H1 (cell line): ENCODE measurements around the gene DCLK1. TPM values are rescaled to one million over a fixed set of nuclear protein-coding genes. Genes with fewer than 3 reads are reported as not detected.

Experiments
- CHD2 ChIP-seq: IDR thresholded peaks from 2 replicates; pipeline ENCODE4 v1.6.1; 2012; ENCODE audit warnings: low read length, improper control_type of control experiment
- KDM1A ChIP-seq: fragments of 200-600, 300-600 bp; sonication (generic); IDR thresholded peaks from 2 replicates; pipeline ENCODE4 v1.7.1; 2016; ENCODE audit warnings: mild to moderate bottlenecking, low read length, borderline replicate concordance
- SIN3A ChIP-seq, 2 experiments: IDR thresholded peaks in 1 of 2; conservative IDR thresholded peaks in 1 of 2; 2 replicates each; pipeline ENCODE4 v1.6.1; 2011 to 2012; ENCODE audit warnings: low read length in 2 of 2, improper control_type of control experiment in 1 of 2, low read depth in 1 of 2, mild to moderate bottlenecking in 1 of 2
- polyA plus RNA-seq, 7 experiments: library from polyadenylated mRNA; depleted of rRNA in 3 of 7; stranded (reverse) in 5 of 7; unstranded in 2 of 7; fragments of >200 nt in 5 of 7; fragments of 200-250 nt in 2 of 7; gene quantifications; 1 replicate in 5 of 7; 2 replicates in 1 of 7; 4 replicates in 1 of 7; pipeline versions ENCODE4 v1.2.1 to v1.2.3, GENCODE V29; 2011 to 2013; ENCODE audit warnings: missing spikeins in 2 of 7, mixed read lengths in 2 of 7
- total RNA-seq: library from RNA; stranded (reverse); fragmentation: NEBNext Ultra II Directional; extraction: Animal tissue kit (Norgen Biotek cat#: 25700); gene quantifications from 2 replicates; pipeline ENCODE4 v1.2.1, GENCODE V29; 2021

The DCLK1 gene
- total and polyA plus RNA-seq, 2 of the 8 experiments (the other 6 are each of a cell fraction or from before 2014, with no cell fraction given), result 22.8 to 41.0 TPM

GRCh38 chr13:36114233-36114632 lies 16.9 kb downstream of the DCLK1 start (continued):
- TF ChIP-seq KDM1A (no peak), SIN3A (conservative IDR thresholded peaks at IDR 0.05 in 1 of 2, IDR thresholded peaks at IDR 0.05 in 1 of 2; ENCODE audit: low read depth in 1 of 2, low read length in 2 of 2) (no peak), CHD2 (no peak)
- TF ChIP-seq, all 59 proteins: peak for 0
